Activated CD4-positive, alpha-beta T cell treated with anti-CD3 and anti-CD28 coated beads, Interleukin-2, amount 50 U/mL, for 48 hours (primary cell): ENCODE data around the gene C16orf95.
A peak's percentile ranks its signal among the peaks of the same experiment; 100 is the strongest.

Source experiments
- DNase-seq, 2 experiments: peaks; one replicate each; pipeline ENCODE4 v3.0.0-alpha.2; 2020

Gene C16orf95

GRCh38 chr16:87311387-87311786, 5.8 kb downstream of the C16orf95 start:
- DNase-seq: no peak

- no peak for DNase-seq
These were observed 6.6 kb downstream of the C16orf95 start for GRCh38 chr16:87310610-87311009.

DNA sequence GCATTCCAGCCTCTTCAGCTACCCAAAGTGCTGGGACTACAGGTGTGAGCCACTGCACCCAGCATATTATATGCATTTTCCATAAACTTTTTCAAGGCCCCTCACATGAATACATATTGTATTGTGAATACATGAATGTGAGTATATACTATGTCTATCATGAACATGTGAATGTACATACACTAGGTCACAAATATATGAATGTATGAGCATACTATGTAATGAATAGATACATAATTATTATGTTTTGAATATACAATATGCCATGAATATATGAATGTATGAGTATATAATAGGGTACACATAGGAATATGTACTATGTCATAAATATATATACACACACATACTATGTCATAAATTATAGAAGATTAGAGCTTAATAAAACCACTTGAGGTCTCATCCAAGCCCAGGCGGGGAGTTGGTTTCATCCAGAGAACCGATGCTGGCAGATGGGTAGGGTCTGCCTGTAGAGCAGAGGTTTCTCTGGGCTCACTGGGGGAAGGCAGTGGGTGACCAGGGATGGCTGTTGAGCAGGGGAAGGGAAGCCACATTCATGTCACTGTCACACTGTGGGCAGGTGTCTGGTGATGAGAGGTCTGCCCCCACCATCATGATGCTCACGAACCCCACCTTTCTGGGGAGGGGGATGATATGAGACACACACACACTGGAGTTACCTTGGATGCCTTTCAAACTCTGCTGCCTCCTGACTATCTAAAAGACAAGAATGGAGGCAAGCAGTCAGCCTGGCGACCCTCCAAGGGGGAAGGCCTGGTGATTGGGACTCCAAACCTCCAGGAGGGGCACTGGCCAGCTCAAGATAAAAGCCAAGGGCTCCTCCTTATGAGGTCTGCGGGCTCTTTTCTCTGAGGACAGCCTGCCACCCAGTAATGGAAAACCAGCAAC, 7.3 kb downstream of the C16orf95 start:
- no peak for DNase-seq

GRCh38 chr16:87308826-87309225, 8.4 kb downstream of the C16orf95 start:
- no peak for DNase-seq

DNA sequence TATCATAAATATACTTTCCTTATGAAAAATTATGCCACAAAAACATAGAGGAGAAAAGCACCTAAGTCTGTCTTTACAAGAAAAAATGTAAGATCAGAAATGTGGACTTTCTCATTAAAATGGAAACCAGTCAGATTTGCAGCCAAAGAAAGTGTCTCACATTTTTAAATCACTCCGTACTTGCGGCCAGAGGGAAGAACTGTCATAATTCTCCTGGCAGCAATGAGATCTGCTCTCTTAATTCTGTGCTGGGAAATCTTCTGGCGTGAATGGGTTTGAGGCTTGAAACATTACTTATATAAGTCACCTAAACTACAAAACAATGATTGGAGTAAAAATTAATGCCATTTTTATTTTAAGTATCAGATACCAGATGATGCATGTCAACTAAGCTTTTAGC, 10.7 kb downstream of the C16orf95 start:
- no peak for DNase-seq

- DNase-seq: no peak
These were observed 11.4 kb downstream of the C16orf95 start for GRCh38 chr16:87305505-87306391.

DNA sequence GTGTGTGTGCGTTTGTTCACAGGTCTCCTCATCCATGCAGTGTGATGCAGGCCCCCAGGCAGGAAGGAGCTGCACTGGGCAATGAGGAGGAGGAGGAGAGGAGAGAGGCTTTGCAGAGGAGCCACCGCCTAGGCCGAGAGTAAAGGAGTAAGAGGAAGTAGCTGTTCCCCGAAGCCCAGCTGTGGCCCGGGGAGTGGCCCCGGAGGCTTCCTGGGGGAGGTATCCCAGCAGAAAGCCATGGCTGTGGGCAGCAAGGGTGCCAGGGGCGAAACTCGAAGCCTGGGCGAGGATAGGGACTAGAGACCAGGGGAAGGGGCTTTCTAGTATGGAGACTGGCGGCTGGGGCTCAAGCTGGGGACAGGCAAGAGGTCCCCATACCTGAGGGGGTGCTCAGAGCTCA, 12.2 kb downstream of the C16orf95 start:
- no peak for DNase-seq

DNA sequence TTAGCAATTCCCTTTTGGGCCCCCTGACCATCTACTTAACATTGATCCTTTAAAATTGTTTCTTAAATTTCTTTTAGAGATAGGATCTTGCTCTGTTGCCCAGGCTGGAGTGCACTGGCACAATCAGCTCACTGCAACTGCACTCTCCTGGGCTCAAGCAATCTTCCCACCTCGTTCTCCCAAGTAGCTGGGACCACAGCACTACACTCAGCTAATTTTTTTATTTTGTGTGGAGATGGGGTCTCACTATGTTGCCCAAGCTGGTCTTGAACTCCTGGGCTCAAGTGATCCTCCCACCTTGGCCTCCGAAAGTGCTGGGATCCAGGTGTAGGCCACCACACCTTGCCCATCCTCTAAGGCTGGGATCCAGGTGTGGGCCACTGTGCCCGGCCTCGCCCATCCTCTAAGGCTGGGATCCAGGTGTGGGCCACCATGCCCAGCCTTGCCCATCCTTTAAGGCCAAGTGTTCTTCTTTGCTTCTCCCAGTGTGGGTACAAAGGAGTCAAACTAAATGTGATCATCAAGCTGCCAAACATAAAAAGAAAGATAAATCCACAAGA, 13.2 kb downstream of the C16orf95 start:
- DNase-seq: no peak

- no peak for DNase-seq
These were observed 13.7 kb downstream of the C16orf95 start for GRCh38 chr16:87303431-87303930.

- DNase-seq: no peak
These were observed 18.2 kb downstream of the C16orf95 start for GRCh38 chr16:87298857-87299465.

GRCh38 chr16:87297918-87298631, 19.1 kb downstream of the C16orf95 start:
- DNase-seq: peak; percentile 41 to 50

GRCh38 chr16:87297407-87297806, 19.8 kb downstream of the C16orf95 start:
- DNase-seq: no peak

DNA sequence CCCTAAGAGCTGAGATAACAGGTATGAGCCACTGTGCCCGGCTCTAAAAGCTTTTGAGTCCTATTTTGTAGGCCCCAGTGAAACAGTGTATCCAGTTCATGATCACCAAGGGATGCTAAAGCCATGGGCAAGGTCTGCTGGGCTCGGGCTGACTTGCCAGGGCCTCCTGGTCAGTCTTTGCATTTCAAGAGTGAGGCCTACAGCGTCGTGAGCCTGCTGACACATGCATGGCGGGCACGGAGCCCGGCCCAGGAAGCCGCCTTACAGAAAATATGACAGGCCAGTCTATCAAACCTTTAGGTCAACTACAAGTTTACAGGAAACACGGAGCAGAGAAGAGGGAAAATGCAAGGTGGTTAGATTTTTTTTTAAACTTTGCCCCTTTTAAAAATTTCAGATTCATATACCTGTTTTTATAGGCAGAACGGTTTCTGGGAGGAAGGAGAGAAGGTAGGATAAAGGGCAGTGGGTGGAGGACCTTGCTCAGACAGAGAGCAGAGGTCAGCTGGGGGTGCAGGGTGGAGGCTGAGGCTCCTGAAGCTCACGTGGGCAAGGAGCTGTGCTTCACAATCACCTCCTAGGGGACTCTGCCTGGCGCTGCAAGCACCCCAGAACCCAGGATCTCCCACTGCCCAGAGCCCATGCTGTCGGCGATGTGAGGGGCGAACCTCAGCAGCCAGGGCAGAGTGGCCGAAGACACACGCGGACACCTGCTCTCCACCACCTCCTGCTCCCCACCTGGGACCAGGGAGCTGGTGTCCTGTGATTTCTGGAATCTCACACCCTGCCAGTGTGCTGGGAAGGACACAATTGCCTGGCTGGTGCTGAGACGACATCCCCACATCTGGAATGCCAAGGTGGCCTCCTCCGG, 21.3 kb downstream of the C16orf95 start:
- DNase-seq: no peak

DNA sequence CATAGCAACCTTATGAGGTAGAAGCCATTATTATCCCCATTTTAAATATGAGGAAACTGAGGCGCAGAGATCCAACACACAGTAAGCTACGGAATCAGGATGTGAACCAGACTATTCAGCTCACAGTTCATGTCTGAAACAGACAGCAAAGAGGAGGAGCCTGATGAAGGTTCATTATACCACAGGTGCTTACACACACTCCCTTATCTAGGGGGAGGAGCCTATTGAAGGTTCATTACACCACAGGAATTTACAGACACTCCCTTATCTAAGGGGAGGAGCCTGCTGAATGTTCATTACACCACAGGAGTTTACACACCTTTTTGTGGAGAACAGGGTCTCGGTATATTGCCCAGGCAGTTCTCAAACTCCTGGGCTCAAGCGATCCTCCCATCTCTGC, 21.9 kb downstream of the C16orf95 start:
- no peak for DNase-seq

GRCh38 chr16:87293990-87294389, 23.2 kb downstream of the C16orf95 start:
- no peak for DNase-seq

- no peak for DNase-seq
These were observed 25.2 kb downstream of the C16orf95 start for GRCh38 chr16:87291944-87292343.

- DNase-seq: no peak
These were observed 28.3 kb downstream of the C16orf95 start for GRCh38 chr16:87288753-87289362.

DNA sequence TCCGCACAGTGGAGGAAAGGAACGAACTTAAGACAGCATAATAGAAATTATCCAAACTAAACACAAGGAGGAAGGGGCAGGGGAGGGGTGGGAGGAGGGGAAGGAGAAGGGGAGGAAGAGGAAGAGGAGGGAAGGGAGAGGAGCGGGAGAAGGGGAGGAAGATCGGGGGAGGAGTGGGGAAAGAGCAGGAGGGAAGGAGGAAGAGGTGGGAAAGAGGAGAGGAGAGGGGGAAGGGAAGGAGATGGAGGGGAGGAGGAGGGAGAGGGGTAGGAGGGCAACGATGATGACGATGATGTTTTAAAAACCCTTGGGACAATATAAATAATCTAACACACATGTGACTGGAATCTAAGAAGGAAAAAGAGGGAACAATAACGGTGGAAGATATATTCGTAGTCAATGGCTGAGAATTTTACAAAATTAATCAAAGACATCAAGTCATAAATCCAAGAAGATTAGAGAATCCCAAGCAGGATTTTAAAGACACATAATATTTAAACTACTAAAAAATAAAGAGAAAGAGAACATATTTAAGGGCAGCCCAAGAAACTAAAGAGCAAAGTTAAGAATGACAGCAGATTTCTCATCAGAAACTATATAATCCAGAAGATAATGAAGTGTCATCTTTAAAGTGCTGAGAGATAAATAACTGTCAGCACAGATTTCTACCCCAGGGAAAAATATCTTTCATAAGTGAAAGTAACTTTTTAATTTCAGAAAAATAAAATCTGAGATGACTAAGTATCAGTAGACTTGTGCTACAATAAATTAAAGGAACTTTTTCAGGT, 30.2 kb downstream of the C16orf95 start:
- no peak for DNase-seq

GRCh38 chr16:87284183-87284582, 33.0 kb downstream of the C16orf95 start:
- no peak for DNase-seq
